ENCODE results near the gene COL17A1. TPM values are rescaled to one million over a fixed set of nuclear protein-coding genes. Genes with fewer than 3 reads are reported as not detected.
A peak's percentile ranks its signal among the peaks of the same experiment; 100 is the strongest.

Gene COL17A1
- total RNA-seq, 2 donors from 2014 or later, result 19.1 to 47.6 TPM

GRCh38 chr10:104119996-104120395 lies 34.3 kb upstream of the COL17A1 start:
- no peak overlapping the region for H3K4me3 ChIP-seq

GRCh38 chr10:104117839-104118323 lies 32.2 kb upstream of the COL17A1 start:
- H3K27ac ChIP-seq, result no peak overlapping the region
- H3K27me3 ChIP-seq (replicated peaks; ENCODE audit: insufficient read depth), result no peaks in the 10 kb centered on the region
- TF ChIP-seq POLR2A (IDR thresholded peaks at IDR 0.05) (no peak), POLR2AphosphoS5 (IDR thresholded peaks at IDR 0.05) (no peak), CTCF (IDR thresholded peaks at IDR 0.05) (no peak)
- intact Hi-C loops (cut with DNase I), result no loop called here
- H3K4me3 ChIP-seq, result no peak overlapping the region
- 66% methylated on average over 4 of the region's 4 CpGs for WGBS
- peaks cover 3% of the 10 kb centered on the region for H3K4me1 ChIP-seq (replicated peaks)
- no peaks in the 10 kb centered on the region for H3K36me3 ChIP-seq
- no peaks in the 10 kb centered on the region for H3K9me3 ChIP-seq
- no peak for DNase-seq (ENCODE audit: low spot score)

More at GRCh38 chr10:104119996-104120395, 34.3 kb upstream of the COL17A1 start:
- H3K4me1 ChIP-seq (replicated peaks), result peaks cover 3% of the 10 kb centered on the region
- peak overlapping the region in 1 of 2 donors; percentile 93 for H3K27ac ChIP-seq
- DNase-seq (ENCODE audit: low spot score), result no peak
- intact Hi-C loops (cut with DNase I), result loop anchor here (5.0 to 10.0 kb wide), 3 partner anchors 145 to 233 kb away; partner anchors contain the start of genes GSTO2 and SLK
- WGBS, result 6% methylated on average over 3 of the region's 3 CpGs
- no peaks in the 10 kb centered on the region for H3K27me3 ChIP-seq (replicated peaks; ENCODE audit: insufficient read depth)
- no peaks in the 10 kb centered on the region for H3K36me3 ChIP-seq
- no peak for TF ChIP-seq CTCF (IDR thresholded peaks at IDR 0.05)
- no peak for TF ChIP-seq POLR2AphosphoS5 (IDR thresholded peaks at IDR 0.05)
- TF ChIP-seq POLR2A (IDR thresholded peaks at IDR 0.05), result no peak
- no peaks in the 10 kb centered on the region for H3K9me3 ChIP-seq

GRCh38 chr10:104113376-104113956 lies 27.8 kb upstream of the COL17A1 start:
- no peak for DNase-seq (ENCODE audit: low spot score)
- Histone ChIP-seq H3K27ac (no peak overlapping the region), H3K4me3 (no peak overlapping the region), H3K36me3 (no peaks in the 10 kb centered on the region), H3K27me3 (replicated peaks; ENCODE audit: insufficient read depth) (no peaks in the 10 kb centered on the region), H3K4me1 (replicated peaks) (no peaks in the 10 kb centered on the region), H3K9me3 (no peaks in the 10 kb centered on the region)
- WGBS, result 48% methylated on average over 1 of the region's 1 CpG
- TF ChIP-seq POLR2A (IDR thresholded peaks at IDR 0.05), result no peak
- no peak for TF ChIP-seq CTCF (IDR thresholded peaks at IDR 0.05)
- TF ChIP-seq POLR2AphosphoS5 (IDR thresholded peaks at IDR 0.05), result no peak
- intact Hi-C loops (cut with DNase I), result no loop called here

GRCh38 chr10:104109908-104110662 lies 24.4 kb upstream of the COL17A1 start:
- no peak overlapping the region for H3K4me3 ChIP-seq
- no peak for TF ChIP-seq POLR2A (IDR thresholded peaks at IDR 0.05)
- no peak for TF ChIP-seq POLR2AphosphoS5 (IDR thresholded peaks at IDR 0.05)
- TF ChIP-seq CTCF (IDR thresholded peaks at IDR 0.05), result no peak
- WGBS, result 72% methylated on average over 3 of the region's 3 CpGs
- H3K27ac ChIP-seq, result no peak overlapping the region
- no peak for DNase-seq (ENCODE audit: low spot score)
- intact Hi-C loops (cut with DNase I), result no loop called here
- H3K27me3 ChIP-seq (replicated peaks; ENCODE audit: insufficient read depth), result no peaks in the 10 kb centered on the region
- H3K36me3 ChIP-seq, result no peaks in the 10 kb centered on the region
- H3K9me3 ChIP-seq, result no peaks in the 10 kb centered on the region
- H3K4me1 ChIP-seq (replicated peaks), result no peaks in the 10 kb centered on the region
